Mesenchymal stem cell (in vitro differentiated cells and primary cell): ENCODE measurements around the gene LPAR6.

ENCODE experiments used
- DNase-seq: peaks from one replicate; pipeline ENCODE4 v3.0.0-alpha.2; 2013
- H2AFZ ChIP-seq: one replicate; pipeline ENCODE4 v1.6.1; 2013; ENCODE audit warnings: low read depth, mild to moderate bottlenecking, control low read depth, inconsistent platforms, low read length, moderate library complexity
- H2AK5ac ChIP-seq: 2 replicates; pipeline ENCODE4 v1.6.1; 2013; ENCODE audit warnings: low read length, moderate library complexity, mild to moderate bottlenecking, inconsistent platforms; ENCODE audit not compliant: severe bottlenecking
- H2BK120ac ChIP-seq: one replicate; pipeline ENCODE4 v1.6.1; 2013; ENCODE audit warnings: low read depth, mild to moderate bottlenecking, inconsistent platforms, low read length, moderate library complexity
- H2BK12ac ChIP-seq, 2 experiments: one replicate each; pipeline ENCODE4 v1.6.1; 2013; ENCODE audit warnings: inconsistent platforms in 2 of 2, low read length in 2 of 2, mild to moderate bottlenecking in 2 of 2, moderate library complexity in 2 of 2, control low read depth in 1 of 2
- H2BK15ac ChIP-seq: one replicate; pipeline ENCODE4 v1.6.1; 2013; ENCODE audit warnings: mild to moderate bottlenecking, low read depth, inconsistent platforms; ENCODE audit not compliant: poor library complexity, severe bottlenecking
- H2BK5ac ChIP-seq: 2 replicates; pipeline ENCODE4 v1.6.1; 2013; ENCODE audit warnings: low read depth, mild to moderate bottlenecking, low read length, control low read depth, inconsistent platforms; ENCODE audit not compliant: poor library complexity, severe bottlenecking
- H3K14ac ChIP-seq, 2 experiments: one replicate each; pipeline ENCODE4 v1.6.1; 2013; ENCODE audit warnings: inconsistent platforms in 2 of 2, low read length in 2 of 2, control low read depth in 1 of 2, mild to moderate bottlenecking in 1 of 2, moderate library complexity in 1 of 2
- H3K18ac ChIP-seq, 2 experiments: one replicate each; pipeline ENCODE4 v1.6.1; 2013; ENCODE audit warnings: inconsistent platforms in 2 of 2, low read length in 2 of 2, control low read depth in 1 of 2, low read depth in 1 of 2, mild to moderate bottlenecking in 1 of 2
- H3K23ac ChIP-seq, 2 experiments: one replicate each; pipeline ENCODE4 v1.6.1; 2013; ENCODE audit warnings: inconsistent platforms in 2 of 2, low read length in 2 of 2, mild to moderate bottlenecking in 2 of 2, moderate library complexity in 2 of 2, control low read depth in 1 of 2
- H3K27ac ChIP-seq: 2 replicates; pipeline ENCODE4 v1.5.1; 2013; ENCODE audit warnings: mild to moderate bottlenecking, moderate library complexity, low read length, control low read depth, inconsistent platforms; ENCODE audit not compliant: poor library complexity, severe bottlenecking
- H3K27me3 ChIP-seq, 2 experiments: 2 replicates each; pipeline versions ENCODE4 v1.6.1 to v1.7.0; 2013; ENCODE audit warnings: low read length in 2 of 2, mild to moderate bottlenecking in 2 of 2, moderate library complexity in 2 of 2, control low read depth in 1 of 2, inconsistent platforms in 1 of 2; ENCODE audit not compliant: control insufficient read depth in 1 of 2, insufficient read depth in 1 of 2
- H3K36me3 ChIP-seq, 2 experiments: 2 replicates each; pipeline versions ENCODE4 v1.6.1 to v1.7.0; 2013; ENCODE audit warnings: low read length in 2 of 2, control low read depth in 1 of 2, inconsistent platforms in 1 of 2, low read depth in 1 of 2, mild to moderate bottlenecking in 1 of 2; ENCODE audit not compliant: insufficient read depth in 2 of 2, control insufficient read depth in 1 of 2
- H3K4ac ChIP-seq, 2 experiments: one replicate each; pipeline ENCODE4 v1.6.1; 2013; ENCODE audit warnings: inconsistent platforms in 2 of 2, low read length in 2 of 2, mild to moderate bottlenecking in 2 of 2, moderate library complexity in 2 of 2, control low read depth in 1 of 2, low read depth in 1 of 2
- H3K4me1 ChIP-seq: 2 replicates; pipeline ENCODE4 v1.6.1; 2013; ENCODE audit warnings: low read depth, low read length, control low read depth; ENCODE audit not compliant: control insufficient read depth, insufficient read depth
- H3K4me2 ChIP-seq: 2 replicates; pipeline ENCODE4 v1.6.1; 2013; ENCODE audit warnings: low read length, mild to moderate bottlenecking, inconsistent platforms; ENCODE audit not compliant: poor library complexity, severe bottlenecking
- H3K4me3 ChIP-seq, 2 experiments: 2 replicates each; pipeline versions ENCODE4 v1.5.1 to v1.7.0; 2013; ENCODE audit warnings: low read length in 2 of 2, mild to moderate bottlenecking in 2 of 2, control low read depth in 1 of 2, low read depth in 1 of 2; ENCODE audit not compliant: insufficient read depth in 1 of 2
- H3K79me1 ChIP-seq: replicated peaks from 2 replicates; pipeline ENCODE4 v1.6.1; 2013; ENCODE audit warnings: mild to moderate bottlenecking, control low read depth, low read length, inconsistent platforms; ENCODE audit not compliant: poor library complexity, severe bottlenecking
- H3K9ac ChIP-seq: 2 replicates; pipeline ENCODE4 v1.7.0; 2013; ENCODE audit warnings: mild to moderate bottlenecking, low read length, moderate library complexity
- H3K9me3 ChIP-seq: 2 replicates; pipeline ENCODE4 v1.7.0; 2013; ENCODE audit warnings: mild to moderate bottlenecking, low read length; ENCODE audit not compliant: control insufficient read depth
- H4K8ac ChIP-seq: one replicate; pipeline ENCODE4 v1.6.1; 2013; ENCODE audit warnings: inconsistent platforms, mild to moderate bottlenecking, low read length, moderate library complexity
- H4K91ac ChIP-seq: one replicate; pipeline ENCODE4 v1.6.1; 2013; ENCODE audit warnings: mild to moderate bottlenecking, low read length, inconsistent platforms
- WGBS: methylation state at CpG from one replicate; pipeline ENCODE4 v1.1.7; 2013; ENCODE audit warnings: mixed read lengths; 5-methylcytosine and 5-hydroxymethylcytosine counted together

The LPAR6 gene

DNA sequence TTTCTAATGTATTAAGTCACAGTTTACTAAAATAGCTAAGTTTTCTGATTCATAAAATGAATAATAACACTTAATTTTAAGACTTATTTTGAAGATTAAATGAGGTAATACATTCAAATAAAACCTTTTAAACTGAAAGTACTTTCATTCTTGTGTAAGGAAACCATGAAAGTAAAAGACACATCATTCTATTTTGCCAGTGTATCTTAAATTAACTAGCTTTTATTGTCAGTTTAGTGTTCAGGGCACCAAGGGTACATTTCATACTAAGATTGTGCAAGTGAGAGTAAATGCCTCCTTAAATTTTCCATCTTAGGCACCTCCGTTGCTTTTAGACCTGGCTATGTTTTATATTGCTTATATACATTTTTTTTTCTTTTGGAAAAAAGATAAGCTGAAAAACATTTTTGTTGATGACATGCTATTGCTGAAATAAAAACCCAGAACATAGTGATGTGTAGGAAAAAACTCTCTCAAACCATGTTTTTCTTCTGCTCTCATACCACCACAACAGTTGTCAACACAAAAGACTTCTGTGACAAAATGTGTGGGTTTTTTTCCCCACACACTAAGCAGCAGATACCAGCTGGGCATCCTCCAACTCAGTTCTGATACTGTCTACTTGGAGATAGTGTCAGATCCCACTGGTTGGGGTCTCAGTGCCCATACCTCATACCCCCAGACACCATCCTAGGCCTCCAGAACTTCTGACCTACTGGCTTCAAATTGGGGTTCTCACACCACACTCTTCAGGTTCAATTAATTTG, 30.7 kb upstream of the LPAR6 start:
- Histone ChIP-seq H3K36me3 (no peaks in the 10 kb centered on the region), H2AFZ (no peak overlapping the region), H2BK15ac (no peak overlapping the region), H4K8ac (no peak overlapping the region), H3K23ac (no peak overlapping the region), H3K14ac (no peak overlapping the region), H3K18ac (no peak overlapping the region), H3K4me2 (no peak overlapping the region), H3K9ac (peak overlapping the region; percentile 31), H2BK5ac (no peak overlapping the region), H3K27ac (no peak overlapping the region), H3K4me3 (no peak overlapping the region), H3K79me1 (peaks cover 5% of the 10 kb centered on the region), H3K4ac (no peak overlapping the region), H3K4me1 (no peaks in the 10 kb centered on the region), H2AK5ac (no peak overlapping the region), H3K27me3 (no peaks in the 10 kb centered on the region), H2BK12ac (no peak overlapping the region), H4K91ac (no peak overlapping the region), H2BK120ac (no peak overlapping the region), H3K9me3 (no peaks in the 10 kb centered on the region)
- no peak for DNase-seq
- no CpG with 5 or more reads among the region's 1 CpG for WGBS

DNA sequence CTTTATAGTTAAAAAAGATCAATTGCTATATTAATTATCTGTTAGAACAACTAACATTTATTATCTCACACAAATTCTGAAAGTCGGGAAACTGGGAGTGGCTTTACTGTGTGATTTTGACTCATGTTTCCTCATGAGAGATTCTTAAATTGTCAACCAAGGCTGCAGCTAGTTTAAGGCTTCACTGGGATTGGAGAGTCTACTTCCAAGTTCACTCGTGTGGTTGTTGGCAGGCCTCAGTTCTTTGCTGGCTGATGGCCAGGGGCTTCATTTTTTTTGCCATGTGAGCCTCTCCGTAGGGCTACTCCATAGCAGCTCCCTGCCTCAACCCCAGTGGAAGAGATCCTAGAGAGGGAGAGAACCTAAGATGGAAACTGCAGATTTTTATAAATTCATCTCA, 24.5 kb upstream of the LPAR6 start:
- H3K27ac ChIP-seq, result no peak overlapping the region
- H2AK5ac ChIP-seq, result no peak overlapping the region
- H3K79me1 ChIP-seq, result peaks cover 6% of the 10 kb centered on the region
- H3K4ac ChIP-seq, result no peak overlapping the region
- H2AFZ ChIP-seq, result no peak overlapping the region
- H3K36me3 ChIP-seq, result peaks cover 0 to 5% of the 10 kb centered on the region in 2 experiments
- no peak overlapping the region for H3K18ac ChIP-seq
- no peak overlapping the region for H2BK12ac ChIP-seq
- H3K4me3 ChIP-seq, result no peak overlapping the region
- no peak overlapping the region for H3K4me2 ChIP-seq
- H4K91ac ChIP-seq, result no peak overlapping the region
- H3K4me1 ChIP-seq, result no peaks in the 10 kb centered on the region
- H3K14ac ChIP-seq, result no peak overlapping the region
- no peaks in the 10 kb centered on the region for H3K9me3 ChIP-seq
- no peak overlapping the region for H2BK5ac ChIP-seq
- H3K9ac ChIP-seq, result peak overlapping the region; percentile 60
- H2BK15ac ChIP-seq, result no peak overlapping the region
- H3K27me3 ChIP-seq, result no peaks in the 10 kb centered on the region
- DNase-seq, result no peak
- no peak overlapping the region for H2BK120ac ChIP-seq
- no peak overlapping the region for H3K23ac ChIP-seq
- 76% methylated on average over 3 of the region's 3 CpGs for WGBS
- H4K8ac ChIP-seq, result no peak overlapping the region

DNA sequence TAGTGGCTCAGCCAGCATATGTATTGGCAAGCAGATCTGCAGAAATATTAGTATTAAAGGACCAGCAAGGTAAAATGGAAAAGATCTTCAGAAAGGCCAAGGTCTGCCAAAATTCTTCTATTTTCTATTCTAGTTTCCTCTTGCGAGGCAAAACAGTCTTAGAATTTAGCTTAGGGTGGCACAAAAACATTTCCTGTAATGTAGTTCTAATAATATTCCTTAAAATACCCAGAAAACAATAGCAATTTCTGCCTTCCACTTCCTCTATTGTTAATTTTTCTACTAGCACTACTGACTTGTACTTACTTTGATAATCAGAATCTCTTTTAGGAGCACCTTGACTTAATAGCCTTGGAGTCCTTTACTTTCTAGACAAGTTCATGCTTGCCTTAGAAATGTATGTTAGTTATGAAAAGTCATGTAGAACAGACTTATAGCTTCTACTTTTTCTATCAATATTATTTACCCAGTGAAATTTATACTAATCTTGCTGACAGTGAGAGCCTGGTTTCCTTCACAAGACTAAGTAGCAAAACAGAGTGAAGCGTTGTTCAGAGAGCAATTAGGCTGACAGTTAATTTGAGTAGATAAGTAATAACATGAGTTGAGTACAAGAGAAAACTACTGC, 23.9 kb upstream of the LPAR6 start:
- Histone ChIP-seq H3K18ac (no peak overlapping the region), H3K14ac (no peak overlapping the region), H3K23ac (no peak overlapping the region), H2BK15ac (no peak overlapping the region), H2BK120ac (no peak overlapping the region), H3K4me2 (no peak overlapping the region), H3K4me3 (no peak overlapping the region), H4K8ac (no peak overlapping the region), H3K27ac (no peak overlapping the region), H2BK12ac (no peak overlapping the region), H3K4me1 (no peaks in the 10 kb centered on the region), H2BK5ac (no peak overlapping the region), H3K79me1 (peaks cover 6% of the 10 kb centered on the region), H4K91ac (no peak overlapping the region), H3K4ac (no peak overlapping the region), H3K9ac (peak overlapping the region; percentile 60), H2AK5ac (no peak overlapping the region), H3K9me3 (no peaks in the 10 kb centered on the region), H3K27me3 (no peaks in the 10 kb centered on the region), H3K36me3 (peaks cover 0 to 5% of the 10 kb centered on the region in 2 experiments), H2AFZ (no peak overlapping the region)
- 55% methylated on average over 1 of the region's 2 CpGs for WGBS
- DNase-seq, result no peak

DNA sequence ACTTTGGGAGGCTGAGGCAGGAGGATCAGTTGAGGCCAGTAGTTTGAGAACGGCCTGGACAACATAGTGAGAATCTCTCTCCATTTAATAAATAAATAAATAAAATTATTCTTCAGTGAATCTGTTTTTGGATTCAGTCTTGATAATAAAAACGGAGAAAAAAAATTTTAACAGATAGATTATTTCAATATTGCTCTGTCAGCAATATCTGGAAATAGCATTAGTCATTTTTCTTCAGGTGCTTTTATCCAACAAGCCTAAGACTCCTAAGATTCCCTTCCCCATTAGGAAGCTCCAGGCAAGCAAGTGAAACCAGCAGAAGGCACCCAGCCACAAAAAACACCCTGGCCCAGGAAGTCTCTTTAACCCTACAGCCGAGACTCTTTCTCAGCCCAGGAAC, 21.3 kb upstream of the LPAR6 start:
- H3K18ac ChIP-seq, result no peak overlapping the region
- H2BK15ac ChIP-seq, result no peak overlapping the region
- no peak overlapping the region for H3K9ac ChIP-seq
- H2AFZ ChIP-seq, result no peak overlapping the region
- no peak overlapping the region for H3K4me2 ChIP-seq
- H3K14ac ChIP-seq, result no peak overlapping the region
- no peak overlapping the region for H3K4me3 ChIP-seq
- H2BK12ac ChIP-seq, result no peak overlapping the region
- DNase-seq, result no peak
- peaks cover 8% of the 10 kb centered on the region for H3K79me1 ChIP-seq
- no peaks in the 10 kb centered on the region for H3K9me3 ChIP-seq
- no peak overlapping the region for H2BK120ac ChIP-seq
- H3K36me3 ChIP-seq, result peaks cover 0 to 5% of the 10 kb centered on the region in 2 experiments
- H2BK5ac ChIP-seq, result no peak overlapping the region
- no peak overlapping the region for H3K23ac ChIP-seq
- H3K4ac ChIP-seq, result no peak overlapping the region
- 100% methylated on average over 1 of the region's 3 CpGs for WGBS
- no peaks in the 10 kb centered on the region for H3K4me1 ChIP-seq
- no peaks in the 10 kb centered on the region for H3K27me3 ChIP-seq
- H4K91ac ChIP-seq, result no peak overlapping the region
- no peak overlapping the region for H3K27ac ChIP-seq
- H2AK5ac ChIP-seq, result no peak overlapping the region
- H4K8ac ChIP-seq, result no peak overlapping the region
